Upper lobe of right lung (tissue), 1 donor: ENCODE measurements around the gene IMMP2L. TPM values are rescaled to one million over a fixed set of nuclear protein-coding genes. Genes with fewer than 3 reads are reported as not detected.

ENCODE experiments used
- ATAC-seq: fragments of 200-7000 bp; cut with Tn5 transposase; one replicate; pipeline ENCODE4 v1.9.1; 2020; ENCODE audit warnings: mild to moderate bottlenecking, moderate library complexity
- DNase-seq: peaks from one replicate; pipeline ENCODE4 v3.0.0-alpha.2; 2020
- H3K27ac ChIP-seq: fragments of 200-600 bp; one replicate; pipeline ENCODE4 v1.8.0; 2022
- H3K27me3 ChIP-seq: fragments of 200-600 bp; one replicate; pipeline ENCODE4 v1.8.0; 2022; ENCODE audit warnings: mild to moderate bottlenecking
- H3K36me3 ChIP-seq: fragments of 200-600 bp; one replicate; pipeline ENCODE4 v1.8.0; 2022
- H3K4me1 ChIP-seq: fragments of 200-600 bp; one replicate; pipeline ENCODE4 v1.8.0; 2022
- H3K4me3 ChIP-seq: fragments of 200-600 bp; one replicate; pipeline ENCODE4 v1.8.0; 2022; ENCODE audit warnings: mild to moderate bottlenecking
- H3K9me3 ChIP-seq: fragments of 200-600 bp; one replicate; pipeline ENCODE4 v1.8.0; 2022
- intact Hi-C: fragments of 100-400 bp; cut with DNase I; formaldehyde crosslinking; loops from one replicate; pipeline ENCODE4 v1.11.0; 2022
- total RNA-seq: library from RNA; stranded (reverse); fragmentation: NEBNext Ultra II Directional; extraction: Animal tissue kit (Norgen Biotek cat#: 25700); gene quantifications from one replicate; pipeline ENCODE4 v1.2.1, GENCODE V29; 2021
- TF ChIP-seq, protein P1 (sequence below): fragments of 200-600 bp; IDR thresholded peaks from one replicate; pipeline ENCODE4 v1.8.0; 2022; ENCODE audit warnings: antibody characterized with exemption
- donor health status: DM: no; HTN: yes; CAD: no; lungs with severe emphysema.

Gene IMMP2L
- total RNA-seq, 1 donor from 2014 or later = 22.0 TPM

GRCh38 chr7:110921595-110922151 is 640.6 kb downstream of the IMMP2L start:
- TF ChIP-seq, protein P1, sequence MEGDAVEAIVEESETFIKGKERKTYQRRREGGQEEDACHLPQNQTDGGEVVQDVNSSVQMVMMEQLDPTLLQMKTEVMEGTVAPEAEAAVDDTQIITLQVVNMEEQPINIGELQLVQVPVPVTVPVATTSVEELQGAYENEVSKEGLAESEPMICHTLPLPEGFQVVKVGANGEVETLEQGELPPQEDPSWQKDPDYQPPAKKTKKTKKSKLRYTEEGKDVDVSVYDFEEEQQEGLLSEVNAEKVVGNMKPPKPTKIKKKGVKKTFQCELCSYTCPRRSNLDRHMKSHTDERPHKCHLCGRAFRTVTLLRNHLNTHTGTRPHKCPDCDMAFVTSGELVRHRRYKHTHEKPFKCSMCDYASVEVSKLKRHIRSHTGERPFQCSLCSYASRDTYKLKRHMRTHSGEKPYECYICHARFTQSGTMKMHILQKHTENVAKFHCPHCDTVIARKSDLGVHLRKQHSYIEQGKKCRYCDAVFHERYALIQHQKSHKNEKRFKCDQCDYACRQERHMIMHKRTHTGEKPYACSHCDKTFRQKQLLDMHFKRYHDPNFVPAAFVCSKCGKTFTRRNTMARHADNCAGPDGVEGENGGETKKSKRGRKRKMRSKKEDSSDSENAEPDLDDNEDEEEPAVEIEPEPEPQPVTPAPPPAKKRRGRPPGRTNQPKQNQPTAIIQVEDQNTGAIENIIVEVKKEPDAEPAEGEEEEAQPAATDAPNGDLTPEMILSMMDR = no peak
- no peaks in the 10 kb centered on the region for H3K9me3 ChIP-seq
- no peak overlapping the region for H3K27ac ChIP-seq
- no peak overlapping the region for H3K4me3 ChIP-seq
- intact Hi-C loops = no loop called here
- H3K4me1 ChIP-seq = no peaks in the 10 kb centered on the region
- ATAC-seq (no peak), DNase-seq (no peak)
- no peaks in the 10 kb centered on the region for H3K36me3 ChIP-seq
- no peaks in the 10 kb centered on the region for H3K27me3 ChIP-seq

DNA sequence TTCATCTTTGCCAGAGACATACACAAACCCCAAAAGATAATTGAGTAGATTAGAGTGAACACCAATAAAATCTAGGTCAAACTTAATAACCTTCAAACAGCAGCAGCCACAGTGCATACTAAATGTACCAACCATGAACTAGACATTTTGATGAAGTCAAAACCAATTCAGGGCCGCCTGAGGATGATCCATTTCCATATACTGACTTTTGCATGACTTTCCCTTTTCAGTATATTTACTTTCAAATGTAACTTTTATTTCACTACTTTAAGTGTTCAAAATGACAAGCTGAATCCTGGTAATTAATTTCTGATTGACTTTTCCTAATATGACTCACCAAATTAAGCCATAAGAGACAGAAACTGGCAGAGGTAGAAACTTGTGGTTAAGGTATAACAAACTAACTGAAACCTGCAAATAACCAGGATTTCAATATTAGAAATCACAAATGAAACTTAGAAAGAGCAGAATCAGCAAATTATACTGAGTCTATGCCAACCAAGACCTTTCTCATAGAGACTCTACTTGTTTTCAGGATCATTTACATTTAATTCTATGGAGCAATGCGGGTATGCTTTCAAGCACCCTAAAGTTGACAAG is 643.2 kb downstream of the IMMP2L start:
- Histone ChIP-seq H3K27ac (no peak overlapping the region), H3K9me3 (no peaks in the 10 kb centered on the region), H3K4me3 (no peak overlapping the region), H3K4me1 (no peaks in the 10 kb centered on the region), H3K36me3 (no peaks in the 10 kb centered on the region), H3K27me3 (no peaks in the 10 kb centered on the region)
- TF ChIP-seq, protein P1 = no peak
- DNase-seq = no peak
- intact Hi-C loops = no loop called here
- no peak for ATAC-seq

DNA sequence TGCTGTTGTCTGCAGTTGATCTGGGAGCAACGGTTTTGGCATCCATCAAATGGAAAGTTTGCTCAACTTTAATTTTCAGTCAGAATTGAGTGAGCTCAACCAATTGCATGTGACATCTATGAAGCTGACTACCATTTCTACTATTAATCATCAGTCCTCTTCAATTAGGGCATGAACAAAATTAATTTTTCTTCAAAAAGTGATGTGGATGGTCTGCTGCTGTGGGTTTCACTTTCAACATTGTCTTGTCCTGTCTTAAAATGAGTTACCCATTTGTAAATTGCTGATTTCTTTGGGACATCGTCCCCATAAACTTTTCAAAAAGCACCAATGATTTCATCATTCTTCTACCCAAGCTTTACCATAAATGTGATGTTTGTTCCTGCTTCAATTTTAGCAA is 648.0 kb downstream of the IMMP2L start:
- no peak for DNase-seq
- Histone ChIP-seq H3K9me3 (no peaks in the 10 kb centered on the region), H3K27me3 (no peaks in the 10 kb centered on the region), H3K27ac (no peak overlapping the region), H3K4me1 (no peaks in the 10 kb centered on the region), H3K4me3 (no peak overlapping the region), H3K36me3 (no peaks in the 10 kb centered on the region)
- intact Hi-C loops = no loop called here
- TF ChIP-seq, protein P1 = no peak
- ATAC-seq = no peak

GRCh38 chr7:110911632-110912031 is 650.7 kb downstream of the IMMP2L start:
- TF ChIP-seq, protein P1 = no peak
- no peaks in the 10 kb centered on the region for H3K27me3 ChIP-seq
- H3K4me1 ChIP-seq = no peaks in the 10 kb centered on the region
- no peaks in the 10 kb centered on the region for H3K36me3 ChIP-seq
- no peak overlapping the region for H3K4me3 ChIP-seq
- ATAC-seq = no peak
- intact Hi-C loops = no loop called here
- no peak overlapping the region for H3K27ac ChIP-seq
- no peaks in the 10 kb centered on the region for H3K9me3 ChIP-seq
- no peak for DNase-seq

DNA sequence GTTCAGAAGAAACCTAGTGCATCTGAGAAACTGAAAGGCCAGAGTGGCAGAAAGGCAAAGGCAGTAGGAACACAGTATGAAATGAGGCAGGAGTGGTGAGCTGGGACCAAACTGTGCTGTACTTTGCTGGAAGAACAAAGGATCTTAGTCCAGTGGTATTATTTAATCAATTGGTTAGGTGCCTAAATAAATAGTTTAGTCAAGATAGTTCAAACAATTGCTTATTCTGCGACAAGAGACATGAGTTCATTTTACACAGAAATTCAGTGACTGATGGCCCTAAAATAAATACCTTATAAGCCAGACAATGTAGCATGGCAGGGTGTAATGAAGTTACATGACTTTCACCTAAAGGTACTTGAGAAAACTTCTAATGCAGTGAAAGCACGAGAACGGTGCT is 653.2 kb downstream of the IMMP2L start:
- no peak for ATAC-seq
- H3K27me3 ChIP-seq = no peaks in the 10 kb centered on the region

More for the DNA sequence above, 653.2 kb downstream of the IMMP2L start:
- Histone ChIP-seq H3K36me3 (no peaks in the 10 kb centered on the region), H3K4me3 (no peak overlapping the region), H3K4me1 (no peaks in the 10 kb centered on the region), H3K9me3 (no peaks in the 10 kb centered on the region), H3K27ac (no peak overlapping the region)
- no peak for DNase-seq
- intact Hi-C loops = no loop called here
- TF ChIP-seq, protein P1 = no peak
